Skeletal muscle cell (primary cell): Measurements from ENCODE around the gene B4GALT1.
"Not testable (repeated sequence)": the region's sequence is repeated elsewhere in the genome, so short reads cannot be mapped to it uniquely, and the experiment has no call there.

Experiments
- DNase-seq: peaks from one replicate; pipeline ENCODE4 v3.0.0-alpha.2; 2010; ENCODE audit warnings: low read depth
- H3K4me3 ChIP-seq: 2 replicates; pipeline ENCODE4 v1.5.1; 2011; ENCODE audit warnings: low read depth, mild to moderate bottlenecking, control low read depth, low read length, moderate library complexity

Gene B4GALT1

GRCh38 chr9:33164921-33165262 is 2.2 kb downstream of the B4GALT1 start:
- H3K4me3 ChIP-seq: peak overlapping the region; percentile 98
- DNase-seq: not testable (repeated sequence)

DNA sequence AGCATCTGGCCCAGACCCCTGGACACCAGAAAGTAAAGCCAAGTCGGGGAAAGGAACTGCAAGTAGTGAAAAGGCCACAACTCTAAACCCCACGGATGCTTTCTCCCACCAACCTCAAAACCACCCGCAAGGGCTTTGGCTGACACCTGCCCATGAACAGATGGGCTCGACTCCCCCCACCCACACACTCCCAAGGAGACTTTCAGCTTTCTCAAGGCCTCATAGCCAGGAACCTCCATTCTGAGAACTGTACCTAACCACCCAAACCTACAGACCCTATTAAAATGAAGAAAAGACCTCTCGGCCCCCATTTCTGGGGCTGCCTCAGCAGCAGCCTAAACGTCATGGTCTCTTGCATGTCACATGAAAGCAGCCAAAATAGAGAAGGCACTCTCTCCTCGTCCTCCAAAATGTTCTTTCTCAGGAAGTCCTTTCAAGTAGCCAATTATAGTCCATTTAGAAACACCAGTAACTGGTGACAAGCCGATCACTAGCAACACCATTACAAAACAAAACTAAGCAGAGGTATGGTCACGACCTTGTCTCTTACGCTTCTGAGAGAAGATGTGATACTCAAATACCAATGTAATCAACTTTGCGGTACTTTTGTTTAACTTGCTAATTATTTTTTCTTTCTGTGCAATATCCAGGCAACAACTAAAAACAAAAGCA is 2.9 kb downstream of the B4GALT1 start:
- DNase-seq: no peak
- peak overlapping the region; percentile 98 for H3K4me3 ChIP-seq

DNA sequence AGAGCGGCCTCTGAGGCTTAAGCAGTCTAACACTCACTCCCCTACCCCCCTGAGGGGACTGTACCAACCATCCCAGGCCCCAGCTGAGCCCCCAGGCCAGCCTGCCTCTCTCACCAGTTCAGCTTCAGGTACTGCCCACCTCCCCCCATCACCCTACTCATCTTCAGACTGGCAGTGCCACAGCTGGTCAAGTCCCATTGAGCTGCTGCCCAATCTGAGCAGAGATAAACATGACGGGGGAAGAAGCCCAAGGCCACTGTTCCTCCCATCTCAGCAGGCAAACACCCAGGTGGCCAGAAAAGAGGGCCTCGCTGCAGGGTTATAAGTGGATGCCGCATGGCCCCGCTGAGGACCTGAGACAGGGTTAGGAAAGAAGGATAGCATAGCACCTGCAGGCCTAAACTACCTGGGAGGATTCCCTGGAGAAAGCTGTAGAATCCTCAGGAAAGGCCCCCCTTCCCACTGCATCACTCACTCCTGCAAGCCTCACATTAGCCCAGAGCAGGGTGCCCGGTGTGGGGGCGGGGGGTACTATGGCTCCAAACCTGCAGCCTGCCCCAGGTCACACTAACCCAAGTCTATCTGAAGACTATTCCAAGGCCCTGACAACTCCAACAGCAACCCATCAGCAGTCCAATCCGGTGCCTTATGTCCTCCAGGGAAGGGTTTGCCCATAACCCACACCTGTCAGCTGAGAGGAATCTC is 3.6 kb downstream of the B4GALT1 start:
- no peak for DNase-seq
- H3K4me3 ChIP-seq: peak overlapping the region; percentile 98

DNA sequence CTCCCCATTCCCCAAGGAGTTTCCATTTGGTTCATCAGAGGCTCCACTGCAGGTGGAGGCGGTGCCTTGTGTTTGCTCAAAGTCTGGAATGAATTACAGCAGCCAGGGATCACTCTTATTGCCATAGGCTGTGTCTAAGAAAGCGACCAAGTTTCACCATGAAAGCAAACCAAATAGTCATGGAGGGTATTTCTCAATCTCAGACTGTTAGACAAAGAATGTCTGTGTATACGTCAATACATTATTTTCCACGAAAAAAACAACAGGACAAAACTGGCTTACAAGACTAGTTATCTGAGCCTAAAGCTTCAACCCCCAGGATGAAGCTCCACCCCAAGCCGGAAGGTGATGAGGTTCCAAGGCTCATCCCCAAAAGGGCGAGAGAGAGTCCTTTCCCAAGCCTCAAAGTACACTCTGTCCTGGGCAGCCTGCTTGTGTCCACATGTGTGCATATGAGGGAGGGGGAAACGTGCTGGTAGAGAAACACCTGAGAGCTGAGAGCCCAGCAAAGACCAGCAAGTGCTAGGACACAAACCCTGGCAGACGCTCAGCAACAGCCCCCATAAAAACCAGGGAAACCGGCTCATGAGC is 4.3 kb downstream of the B4GALT1 start:
- DNase-seq: peak; percentile 88
- H3K4me3 ChIP-seq: peak overlapping the region; percentile 11

DNA sequence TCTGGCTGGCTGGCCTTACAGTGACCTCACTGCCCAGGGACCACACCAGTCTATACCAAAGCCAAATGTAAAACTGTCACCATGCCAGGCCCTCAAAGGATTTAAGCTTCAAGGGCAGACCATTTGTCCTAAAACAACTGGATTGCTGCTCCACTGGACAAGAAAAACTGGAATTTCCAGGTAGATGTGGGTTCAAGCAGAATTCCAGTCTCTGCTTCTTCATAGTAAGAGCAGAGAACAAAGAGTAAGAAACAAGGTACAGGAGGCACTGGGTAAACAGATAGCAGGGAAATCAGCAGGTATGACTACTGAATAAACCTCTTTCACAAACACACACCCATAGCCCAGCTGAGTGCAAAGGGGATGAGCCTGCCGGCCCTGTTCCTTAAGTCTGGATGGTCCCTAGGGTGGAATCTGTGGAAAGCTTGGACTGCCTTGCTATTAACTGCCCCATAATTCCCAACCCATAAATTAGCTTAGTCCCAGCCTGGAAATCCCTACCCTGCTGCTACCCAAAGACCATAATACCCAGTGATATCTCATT is 5.5 kb downstream of the B4GALT1 start:
- peak overlapping the region; percentile 7 for H3K4me3 ChIP-seq
- DNase-seq: no peak

- H3K4me3 ChIP-seq: peak overlapping the region; percentile 7
- DNase-seq: peak; percentile 95
Measured at GRCh38 chr9:33161011-33161588, 6.0 kb downstream of the B4GALT1 start.

- not testable (repeated sequence) for DNase-seq, H3K4me3 ChIP-seq
Measured at GRCh38 chr9:33160446-33160845, 6.7 kb downstream of the B4GALT1 start.

DNA sequence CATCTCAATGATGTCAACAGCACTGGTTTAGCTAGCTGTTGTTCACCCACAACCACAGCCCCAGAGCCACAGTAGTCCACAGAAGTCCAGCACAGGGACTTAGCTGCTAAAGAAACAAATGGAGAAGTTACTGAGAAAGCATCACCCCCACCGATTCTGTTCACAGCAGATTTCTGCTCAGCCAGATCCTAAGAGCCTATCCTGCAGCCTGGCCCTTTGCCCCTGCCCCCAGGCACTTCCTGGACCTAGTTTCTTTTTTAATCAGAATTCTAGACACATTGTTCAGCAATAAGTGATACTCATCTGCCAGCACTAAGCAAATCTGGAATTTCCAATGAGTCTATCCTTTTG is 7.4 kb downstream of the B4GALT1 start:
- H3K4me3 ChIP-seq: no peak overlapping the region
- peak; percentile 47 for DNase-seq

GRCh38 chr9:33158843-33159776 is 8.0 kb downstream of the B4GALT1 start:
- H3K4me3 ChIP-seq: no peak overlapping the region
- no peak for DNase-seq

- no peak for DNase-seq
- H3K4me3 ChIP-seq: no peak overlapping the region
Measured at GRCh38 chr9:33157960-33158842, 8.9 kb downstream of the B4GALT1 start.

- no peak for DNase-seq
- H3K4me3 ChIP-seq: no peak overlapping the region
Measured at GRCh38 chr9:33155393-33155792, 11.7 kb downstream of the B4GALT1 start.

- DNase-seq: no peak
- H3K4me3 ChIP-seq: no peak overlapping the region
Measured at GRCh38 chr9:33154371-33154770, 12.8 kb downstream of the B4GALT1 start.

GRCh38 chr9:33153666-33154065 is 13.5 kb downstream of the B4GALT1 start:
- no peak overlapping the region for H3K4me3 ChIP-seq

DNA sequence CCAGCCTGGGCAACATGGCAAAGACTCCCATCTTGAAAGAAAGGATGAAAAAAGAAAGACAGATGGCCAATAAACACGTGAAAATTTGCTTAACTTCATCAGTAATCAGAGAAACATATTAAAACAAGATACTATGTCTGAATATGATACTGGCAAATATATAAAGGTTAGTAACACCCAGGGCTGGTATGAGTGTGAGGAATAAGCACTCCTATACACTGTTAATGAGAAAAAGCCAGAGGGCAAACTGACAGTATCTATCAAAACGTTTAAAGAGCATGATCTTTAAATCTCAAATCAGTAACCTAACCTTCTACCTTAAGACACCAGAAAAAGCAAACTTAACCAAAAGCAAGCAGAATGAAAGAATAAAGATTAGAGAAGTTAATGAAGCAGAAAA is 14.1 kb downstream of the B4GALT1 start:
- DNase-seq: no peak
- H3K4me3 ChIP-seq: no peak overlapping the region

More at GRCh38 chr9:33153666-33154065, 13.5 kb downstream of the B4GALT1 start:
- DNase-seq: no peak

- no peak for DNase-seq
- H3K4me3 ChIP-seq: no peak overlapping the region
Measured at GRCh38 chr9:33151601-33152000, 15.5 kb downstream of the B4GALT1 start.

- peak; percentile 94 for DNase-seq
- no peak overlapping the region for H3K4me3 ChIP-seq
Measured at GRCh38 chr9:33151007-33151557, 16.1 kb downstream of the B4GALT1 start.

GRCh38 chr9:33148367-33149014 is 18.6 kb downstream of the B4GALT1 start:
- no peak overlapping the region for H3K4me3 ChIP-seq
- DNase-seq: no peak
